ENCODE results near the gene ECSCR. TPM values are rescaled to one million over a fixed set of nuclear protein-coding genes. Genes with fewer than 3 reads are reported as not detected.
A peak's percentile ranks its signal among the peaks of the same experiment; 100 is the strongest.
"Not testable (repeated sequence)": the region's sequence is repeated elsewhere in the genome, so short reads cannot be mapped to it uniquely, and the experiment has no call there.

The ECSCR gene
- total and polyA plus RNA-seq, 7 donors: 7.6 to 25.4 (median 13.3) TPM

DNA sequence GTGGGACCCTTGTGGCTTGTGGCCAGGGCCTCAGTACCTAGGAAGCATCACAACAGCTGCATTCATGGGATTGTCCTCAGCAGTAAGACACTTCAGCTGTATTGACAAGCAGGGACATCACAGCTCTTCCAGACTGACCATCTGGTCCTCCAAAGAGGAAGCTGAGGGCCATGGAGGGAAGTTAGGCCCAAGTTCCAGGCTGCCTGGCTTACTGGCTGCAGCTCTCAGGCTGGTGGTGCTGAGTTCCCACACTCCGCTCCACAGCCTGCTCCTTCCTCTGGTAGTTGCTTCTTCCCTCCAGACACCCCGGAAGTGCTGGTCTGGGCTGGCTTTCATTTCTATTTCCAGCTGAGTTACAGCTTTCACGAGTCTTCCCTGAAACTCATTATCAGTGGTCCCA lies 25.7 kb upstream of the ECSCR start:
- H3K27ac ChIP-seq: no peak overlapping the region
- TF ChIP-seq, protein P1, sequence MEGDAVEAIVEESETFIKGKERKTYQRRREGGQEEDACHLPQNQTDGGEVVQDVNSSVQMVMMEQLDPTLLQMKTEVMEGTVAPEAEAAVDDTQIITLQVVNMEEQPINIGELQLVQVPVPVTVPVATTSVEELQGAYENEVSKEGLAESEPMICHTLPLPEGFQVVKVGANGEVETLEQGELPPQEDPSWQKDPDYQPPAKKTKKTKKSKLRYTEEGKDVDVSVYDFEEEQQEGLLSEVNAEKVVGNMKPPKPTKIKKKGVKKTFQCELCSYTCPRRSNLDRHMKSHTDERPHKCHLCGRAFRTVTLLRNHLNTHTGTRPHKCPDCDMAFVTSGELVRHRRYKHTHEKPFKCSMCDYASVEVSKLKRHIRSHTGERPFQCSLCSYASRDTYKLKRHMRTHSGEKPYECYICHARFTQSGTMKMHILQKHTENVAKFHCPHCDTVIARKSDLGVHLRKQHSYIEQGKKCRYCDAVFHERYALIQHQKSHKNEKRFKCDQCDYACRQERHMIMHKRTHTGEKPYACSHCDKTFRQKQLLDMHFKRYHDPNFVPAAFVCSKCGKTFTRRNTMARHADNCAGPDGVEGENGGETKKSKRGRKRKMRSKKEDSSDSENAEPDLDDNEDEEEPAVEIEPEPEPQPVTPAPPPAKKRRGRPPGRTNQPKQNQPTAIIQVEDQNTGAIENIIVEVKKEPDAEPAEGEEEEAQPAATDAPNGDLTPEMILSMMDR (IDR thresholded peaks at IDR 0.05): no peak
- intact Hi-C loops (cut with DNase I): no loop called here
- ATAC-seq (no peak), DNase-seq (peak; percentile 40 to 65)
- no peak overlapping the region for H3K4me3 ChIP-seq
- no peaks in the 10 kb centered on the region for H3K27me3 ChIP-seq (ENCODE audit: insufficient read depth in 3 of 3, low read length in 2 of 3)
- 65 to 80% (median 78%) methylated on average over 3 of the region's 3 CpGs for WGBS, 3 donors
- H3K9me3 ChIP-seq: no peaks in the 10 kb centered on the region
- peaks cover 8% of the 10 kb centered on the region for H3K4me1 ChIP-seq
- H3K36me3 ChIP-seq (ENCODE audit: insufficient read depth in 1 of 2, low read depth in 1 of 2): no peaks in the 10 kb centered on the region

- no peak for DNase-seq
- no peak for ATAC-seq
- Histone ChIP-seq H3K4me1 (no peaks in the 10 kb centered on the region), H3K4me3 (no peak overlapping the region), H3K27ac (no peak overlapping the region), H3K36me3 (ENCODE audit: insufficient read depth in 1 of 2, low read depth in 1 of 2) (no peaks in the 10 kb centered on the region), H3K9me3 (no peaks in the 10 kb centered on the region), H3K27me3 (ENCODE audit: insufficient read depth in 3 of 3, low read length in 2 of 3) (no peaks in the 10 kb centered on the region)
- WGBS, 3 donors: 81 to 84% (median 83%) methylated on average over 7 of the region's 7 CpGs
- TF ChIP-seq, protein P1 (IDR thresholded peaks at IDR 0.05): no peak
- intact Hi-C loops (cut with DNase I): no loop called here
These were observed 23.7 kb upstream of the ECSCR start for GRCh38 chr5:139486201-139486600.

GRCh38 chr5:139482890-139483208 lies 20.3 kb upstream of the ECSCR start:
- 65 to 70% (median 70%) methylated on average over 6 of the region's 6 CpGs for WGBS, 3 donors
- intact Hi-C loops (cut with DNase I); H3K36me3 ChIP-seq (ENCODE audit: insufficient read depth in 1 of 2, low read depth in 1 of 2); H3K27me3 ChIP-seq (ENCODE audit: insufficient read depth in 3 of 3, low read length in 2 of 3); H3K4me1 ChIP-seq; ATAC-seq; H3K9me3 ChIP-seq: not testable (repeated sequence)
- peak overlapping the region; percentile 73 for H3K27ac ChIP-seq
- H3K4me3 ChIP-seq: peak overlapping the region; percentile 60
- DNase-seq: peak in 1 of 2 donors; percentile 60

DNA sequence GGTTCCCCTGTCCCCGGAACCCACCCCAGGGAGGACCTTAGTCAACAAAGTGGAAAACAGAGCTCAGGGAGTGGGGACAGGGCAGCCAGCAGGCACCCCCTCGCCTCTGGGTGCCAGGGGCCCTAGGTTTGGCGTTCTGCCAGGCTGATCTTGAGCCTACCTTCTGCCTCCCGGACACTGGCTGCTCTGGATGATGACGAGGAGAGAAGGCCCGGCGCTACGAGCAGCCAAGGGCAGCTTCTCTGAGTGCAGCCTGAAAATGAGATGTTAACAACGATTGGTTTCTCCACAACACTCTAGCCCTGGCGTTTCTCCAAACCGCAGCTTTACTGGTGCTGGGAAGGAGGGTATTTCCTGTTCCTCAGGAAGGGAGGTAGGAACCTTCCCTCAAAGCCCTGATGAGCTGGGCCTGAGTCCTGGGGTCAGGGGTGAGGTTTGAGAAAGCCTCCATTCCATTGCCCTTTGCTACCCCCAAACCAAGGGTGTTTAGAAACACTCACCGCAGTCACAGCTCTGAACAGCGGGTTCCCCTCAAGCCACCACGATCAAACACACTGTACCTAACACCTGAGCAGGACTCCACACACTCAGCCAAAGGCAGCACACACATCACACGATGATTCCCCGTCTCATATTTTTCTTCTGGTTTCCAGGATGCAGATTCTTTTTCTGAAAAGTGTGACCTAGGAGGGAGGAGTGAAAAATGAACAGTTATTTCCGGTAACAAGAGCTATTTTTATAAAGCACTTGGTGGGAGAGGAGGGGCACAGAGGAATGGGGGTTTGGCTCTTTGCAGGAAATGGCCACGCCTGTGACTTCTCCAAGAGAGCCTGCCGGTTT lies 19.7 kb upstream of the ECSCR start, which contains the start of gene STING1:
Gene STING1 (minus strand): TSS at position 709 of the 840 bp plus-strand sequence. CDS start 1,054 bp downstream, outside the sequence.
- peak; percentile 83 to 84 for DNase-seq
- intact Hi-C loops (cut with DNase I): no loop called here
- Histone ChIP-seq H3K4me1 (no peaks in the 10 kb centered on the region), H3K4me3 (peak within 1 kb of the TSS; percentile 60), H3K9me3 (no peaks in the 10 kb centered on the region), H3K27ac (peak within 1 kb of the TSS; percentile 73), H3K36me3 (ENCODE audit: insufficient read depth in 1 of 2, low read depth in 1 of 2) (peaks cover 0 to 7% of the 10 kb centered on the region in 2 donors), H3K27me3 (ENCODE audit: insufficient read depth in 3 of 3, low read length in 2 of 3) (no peaks in the 10 kb centered on the region)
- TF ChIP-seq, protein P1 (IDR thresholded peaks at IDR 0.05): no peak
- 24 to 36% (median 27%) methylated on average over 19 of the region's 19 CpGs for WGBS, 3 donors
- peak; percentile 46 to 72 (median 61) for ATAC-seq

DNA sequence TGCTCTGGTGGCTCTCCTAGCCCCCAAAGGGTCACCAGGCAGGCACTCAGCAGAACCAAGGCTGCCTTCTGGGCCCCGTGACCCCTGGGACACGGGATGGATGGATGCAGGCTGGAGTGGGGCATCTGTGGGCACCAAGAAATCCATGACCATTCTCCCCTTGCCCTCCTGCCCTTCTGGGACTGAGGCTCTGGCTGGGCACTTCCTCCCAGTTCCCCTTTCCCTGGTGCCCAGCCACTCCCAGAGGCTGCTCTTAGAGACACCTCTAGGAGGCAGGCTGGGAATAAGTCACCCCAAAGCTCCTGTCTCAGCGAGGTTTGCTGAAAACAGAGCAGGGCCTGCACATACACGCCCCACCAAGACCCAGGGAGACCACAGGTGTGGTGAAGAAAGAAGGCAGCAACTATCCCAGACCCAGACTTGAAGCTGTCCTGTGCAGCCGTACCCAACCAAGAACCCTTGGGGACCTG lies 19.1 kb upstream of the ECSCR start:
- Histone ChIP-seq H3K36me3 (ENCODE audit: insufficient read depth in 1 of 2, low read depth in 1 of 2) (peaks cover 0 to 7% of the 10 kb centered on the region in 2 donors), H3K9me3 (no peaks in the 10 kb centered on the region), H3K4me1 (no peaks in the 10 kb centered on the region), H3K27me3 (ENCODE audit: insufficient read depth in 3 of 3, low read length in 2 of 3) (no peaks in the 10 kb centered on the region), H3K27ac (peak overlapping the region; percentile 73), H3K4me3 (peak overlapping the region; percentile 60)
- ATAC-seq: peak; percentile 18 to 53 (median 20)
- TF ChIP-seq, protein P1 (IDR thresholded peaks at IDR 0.05): no peak
- 55 to 71% (median 59%) methylated on average over 5 of the region's 5 CpGs for WGBS, 3 donors
- intact Hi-C loops (cut with DNase I): no loop called here
- DNase-seq: peak in 1 of 2 donors; percentile 63
